RWPE2 (cell line): ENCODE data around the gene PLOD2.

ENCODE experiments used
- ATAC-seq: fragments of 200-7000 bp; cut with Tn5 transposase; 3 replicates; pipeline ENCODE4 v1.9.1; 2021; ENCODE audit warnings: low read depth
- DNase-seq: peaks from one replicate; pipeline ENCODE4 v3.0.0-alpha.2; 2020; ENCODE audit warnings: low spot score
- H3K27ac ChIP-seq: fragments of 450-650 bp; 2 replicates; pipeline ENCODE4 v1.5.1; 2017; ENCODE audit warnings: mild to moderate bottlenecking; ENCODE audit not compliant: poor library complexity, severe bottlenecking
- H3K27me3 ChIP-seq: fragments of 250-450 bp; sonication (Bioruptor Pico); 2 replicates; pipeline ENCODE4 v1.5.1; 2021; ENCODE audit warnings: mild to moderate bottlenecking, moderate library complexity; ENCODE audit not compliant: insufficient read depth, poor library complexity, severe bottlenecking
- H3K36me3 ChIP-seq: fragments of 250-450 bp; sonication (Bioruptor Pico); 2 replicates; pipeline ENCODE4 v1.5.1; 2020; ENCODE audit warnings: low read depth, mild to moderate bottlenecking, moderate library complexity
- H3K4me1 ChIP-seq: fragments of 250-450 bp; sonication (Bioruptor Pico); 2 replicates; pipeline ENCODE4 v1.5.1; 2021; ENCODE audit warnings: mild to moderate bottlenecking, moderate library complexity; ENCODE audit not compliant: insufficient read depth, poor library complexity, severe bottlenecking
- H3K4me3 ChIP-seq: fragments of 250-450 bp; sonication (Bioruptor Pico); 2 replicates; pipeline ENCODE4 v1.5.1; 2021; ENCODE audit warnings: mild to moderate bottlenecking, moderate library complexity; ENCODE audit not compliant: severe bottlenecking
- H3K9me3 ChIP-seq: fragments of 250-450 bp; sonication (Bioruptor Pico); 2 replicates; pipeline ENCODE4 v1.5.1; 2021; ENCODE audit warnings: mild to moderate bottlenecking, moderate library complexity; ENCODE audit not compliant: severe bottlenecking
- TF ChIP-seq, protein P1 (sequence below): fragments of 450-650 bp; IDR thresholded peaks from one replicate; pipeline ENCODE4 v1.5.1; 2017; ENCODE audit warnings: mild to moderate bottlenecking, moderate library complexity; ENCODE audit not compliant: poor library complexity, severe bottlenecking

The PLOD2 gene

DNA sequence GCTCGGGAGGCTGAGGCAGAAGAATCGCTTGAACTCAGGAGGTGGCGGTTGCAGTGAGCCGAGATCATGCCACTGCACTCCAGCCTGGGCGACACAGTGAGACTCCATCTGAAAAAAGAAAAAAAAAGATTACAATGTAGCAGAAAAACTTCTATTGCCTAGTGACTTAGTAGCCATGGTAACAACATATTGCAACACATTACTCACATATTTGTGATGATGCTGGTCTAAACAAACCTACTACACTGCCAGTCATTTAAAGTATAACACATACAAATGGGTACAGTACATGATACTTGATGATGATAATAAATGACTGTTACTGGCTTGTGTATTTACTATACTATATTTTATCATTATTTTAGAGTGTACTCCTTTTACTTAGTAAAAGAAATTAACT, 125.6 kb downstream of the PLOD2 start:
- DNase-seq = no peak
- H3K4me3 ChIP-seq = no peak overlapping the region

DNA sequence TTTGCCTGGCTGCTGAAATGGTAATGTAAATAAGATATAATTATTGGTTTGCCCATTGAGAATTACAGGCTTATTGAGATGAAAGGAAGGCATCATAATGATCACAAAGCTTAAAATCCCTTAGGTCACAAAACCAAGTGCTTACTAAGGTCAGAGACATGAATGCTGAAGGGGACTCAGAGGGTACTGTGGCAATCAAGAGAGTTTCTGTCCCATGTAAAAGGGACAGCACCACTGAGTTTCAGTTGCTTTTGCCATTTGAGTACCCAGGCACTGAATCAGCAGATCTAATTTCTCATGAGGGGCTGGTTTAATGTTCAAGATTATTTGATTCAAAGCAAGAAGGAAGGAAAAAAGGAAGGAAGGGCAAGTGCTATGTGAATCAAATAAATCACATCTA, 127.0 kb downstream of the PLOD2 start:
- DNase-seq = no peak
- TF ChIP-seq, protein P1, sequence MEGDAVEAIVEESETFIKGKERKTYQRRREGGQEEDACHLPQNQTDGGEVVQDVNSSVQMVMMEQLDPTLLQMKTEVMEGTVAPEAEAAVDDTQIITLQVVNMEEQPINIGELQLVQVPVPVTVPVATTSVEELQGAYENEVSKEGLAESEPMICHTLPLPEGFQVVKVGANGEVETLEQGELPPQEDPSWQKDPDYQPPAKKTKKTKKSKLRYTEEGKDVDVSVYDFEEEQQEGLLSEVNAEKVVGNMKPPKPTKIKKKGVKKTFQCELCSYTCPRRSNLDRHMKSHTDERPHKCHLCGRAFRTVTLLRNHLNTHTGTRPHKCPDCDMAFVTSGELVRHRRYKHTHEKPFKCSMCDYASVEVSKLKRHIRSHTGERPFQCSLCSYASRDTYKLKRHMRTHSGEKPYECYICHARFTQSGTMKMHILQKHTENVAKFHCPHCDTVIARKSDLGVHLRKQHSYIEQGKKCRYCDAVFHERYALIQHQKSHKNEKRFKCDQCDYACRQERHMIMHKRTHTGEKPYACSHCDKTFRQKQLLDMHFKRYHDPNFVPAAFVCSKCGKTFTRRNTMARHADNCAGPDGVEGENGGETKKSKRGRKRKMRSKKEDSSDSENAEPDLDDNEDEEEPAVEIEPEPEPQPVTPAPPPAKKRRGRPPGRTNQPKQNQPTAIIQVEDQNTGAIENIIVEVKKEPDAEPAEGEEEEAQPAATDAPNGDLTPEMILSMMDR = no peak
- Histone ChIP-seq H3K4me3 (no peak overlapping the region), H3K27ac (no peak overlapping the region), H3K9me3 (no peaks in the 10 kb centered on the region), H3K4me1 (no peaks in the 10 kb centered on the region), H3K36me3 (no peaks in the 10 kb centered on the region), H3K27me3 (no peaks in the 10 kb centered on the region)
- ATAC-seq = no peak

More for the DNA sequence above, 125.6 kb downstream of the PLOD2 start:
- Histone ChIP-seq H3K27ac (no peak overlapping the region), H3K27me3 (no peaks in the 10 kb centered on the region), H3K9me3 (no peaks in the 10 kb centered on the region), H3K4me1 (no peaks in the 10 kb centered on the region), H3K36me3 (no peaks in the 10 kb centered on the region)
- TF ChIP-seq, protein P1 = no peak
- ATAC-seq = no peak

DNA sequence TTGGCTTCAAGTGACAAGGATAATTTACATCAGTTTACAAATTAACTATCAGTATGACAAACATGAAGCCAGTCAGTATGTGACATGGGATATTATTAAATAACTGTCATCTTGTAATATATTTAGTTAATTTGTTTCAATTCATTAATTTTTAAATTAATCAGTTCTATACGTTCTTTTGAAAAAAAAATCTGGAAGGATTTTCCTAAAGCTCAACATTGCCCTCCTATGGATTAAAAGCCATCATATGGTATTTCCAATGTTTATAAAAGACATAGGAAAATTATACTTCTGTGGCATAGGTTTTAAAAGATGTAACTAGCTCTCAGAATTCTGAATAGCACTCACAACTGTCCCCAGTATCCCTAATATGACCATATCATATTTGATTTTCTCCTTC, 134.4 kb downstream of the PLOD2 start:
- TF ChIP-seq, protein P1 = peak; percentile 49
- DNase-seq = no peak

DNA sequence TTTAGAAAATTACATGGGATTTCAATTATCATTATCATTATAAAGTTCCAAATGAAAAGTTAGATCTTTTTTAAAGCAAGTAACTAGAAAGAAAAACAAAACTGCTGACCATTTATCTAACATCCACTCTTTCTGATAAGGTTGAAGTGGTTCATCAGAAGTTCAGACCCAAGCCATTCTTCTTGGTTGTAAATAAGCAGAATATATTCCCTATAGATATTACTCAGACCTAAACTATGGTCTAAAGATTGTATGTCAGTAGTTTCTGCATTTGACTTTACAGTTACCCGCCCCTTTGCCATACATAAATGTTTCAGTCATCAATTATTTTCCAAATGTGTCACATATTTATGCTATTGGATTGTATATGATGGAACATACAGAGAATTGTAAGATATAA, 136.7 kb downstream of the PLOD2 start:
- no peaks in the 10 kb centered on the region for H3K27me3 ChIP-seq
- ATAC-seq (no peak), DNase-seq (no peak)
- H3K36me3 ChIP-seq = no peaks in the 10 kb centered on the region
- H3K27ac ChIP-seq = no peak overlapping the region
- no peaks in the 10 kb centered on the region for H3K4me1 ChIP-seq
- TF ChIP-seq, protein P1 = no peak
- no peaks in the 10 kb centered on the region for H3K9me3 ChIP-seq
- no peak overlapping the region for H3K4me3 ChIP-seq

More for the DNA sequence above, 134.4 kb downstream of the PLOD2 start:
- no peak overlapping the region for H3K27ac ChIP-seq
- no peaks in the 10 kb centered on the region for H3K9me3 ChIP-seq
- no peak for ATAC-seq
- H3K36me3 ChIP-seq = no peaks in the 10 kb centered on the region
- H3K27me3 ChIP-seq = no peaks in the 10 kb centered on the region
- no peak overlapping the region for H3K4me3 ChIP-seq
- H3K4me1 ChIP-seq = no peaks in the 10 kb centered on the region

DNA sequence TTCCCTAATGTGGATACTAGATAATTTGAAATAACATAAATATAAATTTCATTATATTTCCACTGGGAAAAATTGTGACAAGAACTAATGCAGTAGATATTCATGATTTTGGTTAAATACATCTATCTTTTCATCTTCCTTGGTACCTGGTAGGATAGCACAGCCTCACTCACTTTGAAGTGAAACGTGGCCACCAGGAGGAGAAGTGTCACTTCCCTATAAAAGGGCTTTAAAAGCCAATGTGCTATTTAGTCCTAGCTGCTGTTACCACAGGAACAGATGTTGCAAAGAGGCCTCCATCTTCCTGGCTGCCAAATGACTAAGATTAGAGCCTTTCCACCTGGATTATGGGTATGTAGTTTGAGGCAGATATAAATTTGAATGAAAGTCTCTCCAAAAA, 140.0 kb downstream of the PLOD2 start:
- ATAC-seq = no peak
- Histone ChIP-seq H3K4me1 (no peaks in the 10 kb centered on the region), H3K9me3 (no peaks in the 10 kb centered on the region), H3K4me3 (no peak overlapping the region), H3K27me3 (no peaks in the 10 kb centered on the region), H3K36me3 (no peaks in the 10 kb centered on the region), H3K27ac (no peak overlapping the region)
- TF ChIP-seq, protein P1 = peak; percentile 16
- DNase-seq = no peak
